IPS-NIHi11 (cell line): Measurements from ENCODE around the gene DEPDC7.
"Not testable (repeated sequence)": the region's sequence is repeated elsewhere in the genome, so short reads cannot be mapped to it uniquely, and the experiment has no call there.

Experiments
- DNase-seq: peaks from one replicate; pipeline ENCODE4 v3.0.0; 2012; ENCODE audit warnings: mixed read lengths, low spot score

Gene DEPDC7

DNA sequence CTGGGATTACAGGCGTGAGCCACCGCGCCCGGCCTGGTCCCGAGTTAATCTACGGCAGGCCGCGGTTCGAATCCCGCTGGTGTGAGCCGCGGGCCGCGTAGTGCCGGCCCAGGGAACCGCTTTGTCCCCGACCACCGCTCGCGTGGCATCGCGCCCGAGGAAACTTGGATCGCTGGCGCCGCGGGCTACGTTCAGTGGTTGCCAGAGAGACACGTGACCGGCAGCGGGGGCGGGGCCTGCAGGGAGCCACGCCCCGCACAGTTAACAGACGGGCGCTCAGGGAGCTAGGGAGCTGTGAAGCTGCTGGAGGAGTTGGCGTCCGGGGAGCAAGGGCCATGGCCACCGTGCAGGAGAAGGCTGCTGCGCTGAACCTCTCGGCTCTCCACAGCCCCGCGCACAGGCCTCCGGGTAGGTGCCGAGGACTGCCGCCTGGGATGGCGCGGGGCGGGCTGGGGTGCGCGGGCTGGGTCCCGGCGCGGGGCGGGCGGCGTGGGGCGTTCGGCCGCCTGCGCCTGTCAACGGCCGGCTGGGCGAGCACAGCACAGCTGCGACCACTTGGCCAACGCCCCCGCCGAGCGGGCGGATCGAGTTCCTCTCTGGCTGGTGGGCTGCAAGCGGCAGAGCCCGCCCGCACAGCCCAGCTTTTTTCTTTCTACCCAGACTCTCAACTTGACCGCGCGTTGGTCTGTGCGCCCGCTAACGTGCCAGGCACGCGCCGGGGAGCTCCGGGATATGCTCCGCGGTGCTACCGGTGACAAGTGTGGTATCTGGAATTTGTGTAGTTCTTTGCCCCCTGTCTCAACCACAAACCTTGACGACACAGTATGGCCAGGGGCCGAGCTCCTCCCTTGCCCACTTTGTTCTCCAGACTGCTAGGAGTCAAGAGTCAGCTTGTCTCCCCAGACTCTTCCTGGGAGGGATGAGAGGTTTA, at the start of gene DEPDC7:
Gene DEPDC7 (plus strand): TSS at position 258 of the 931 bp plus-strand sequence. CDS start 78 bp downstream, at position 336.
- DNase-seq: peak; percentile 97

DNA sequence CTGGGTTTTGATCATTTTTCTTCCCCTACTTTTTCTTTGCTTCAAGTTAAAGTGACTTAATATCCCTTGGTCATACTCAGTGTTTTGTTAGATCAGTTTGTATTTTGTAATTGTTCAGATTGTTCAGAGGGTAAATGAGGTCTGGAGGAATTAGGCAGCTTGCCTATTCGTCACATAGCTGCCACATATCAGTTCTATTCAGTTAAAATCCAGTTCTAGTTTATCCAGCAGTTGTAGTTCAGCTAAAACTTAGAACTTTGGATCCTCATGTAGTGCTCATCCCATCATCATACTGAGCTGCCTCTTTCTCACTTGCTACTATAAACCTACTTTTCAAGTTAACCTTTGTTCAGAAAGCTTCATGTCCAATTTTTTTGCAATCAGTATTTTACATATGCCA, 47.1 kb upstream of the DEPDC7 start:
- no peak for DNase-seq

DNA sequence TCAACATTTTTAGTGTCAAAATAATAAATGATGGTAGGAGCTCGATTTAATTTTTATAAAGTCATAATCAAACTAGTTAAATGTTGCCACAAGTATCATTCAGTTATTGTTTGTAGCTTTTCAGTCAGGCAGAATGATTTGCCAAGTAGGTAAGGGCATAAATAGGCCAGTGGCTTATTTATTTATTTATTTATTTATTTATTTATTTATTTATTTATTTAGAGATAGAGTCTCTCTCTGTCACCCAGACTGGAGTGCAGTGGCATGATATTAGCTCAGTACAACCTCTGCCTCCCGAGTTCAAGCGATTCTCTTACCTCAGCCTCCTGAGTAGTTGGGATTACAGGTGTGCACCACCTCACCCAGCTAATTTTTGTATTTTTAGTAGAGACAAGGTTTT, 43.4 kb upstream of the DEPDC7 start:
- DNase-seq: not testable (repeated sequence)

DNA sequence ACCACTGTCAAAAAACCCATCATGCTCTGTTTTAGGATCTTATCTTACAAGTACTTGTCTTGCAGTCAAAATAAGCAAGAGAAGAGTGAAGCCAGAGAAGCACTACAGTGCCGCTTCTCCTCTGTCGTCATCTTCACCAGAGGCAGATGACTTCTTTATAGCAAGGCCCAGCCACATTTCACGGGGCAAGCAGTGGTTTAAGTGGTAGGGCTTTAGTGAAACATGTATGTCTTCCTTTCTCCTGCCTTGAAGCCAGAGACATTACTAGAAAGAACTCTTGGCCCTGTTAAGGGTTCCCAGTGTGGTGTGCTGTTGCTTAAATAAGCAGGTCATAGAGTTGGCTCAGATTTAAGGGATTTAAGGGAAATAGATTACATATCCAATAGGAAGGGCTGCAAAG, 42.9 kb upstream of the DEPDC7 start:
- no peak for DNase-seq

DNA sequence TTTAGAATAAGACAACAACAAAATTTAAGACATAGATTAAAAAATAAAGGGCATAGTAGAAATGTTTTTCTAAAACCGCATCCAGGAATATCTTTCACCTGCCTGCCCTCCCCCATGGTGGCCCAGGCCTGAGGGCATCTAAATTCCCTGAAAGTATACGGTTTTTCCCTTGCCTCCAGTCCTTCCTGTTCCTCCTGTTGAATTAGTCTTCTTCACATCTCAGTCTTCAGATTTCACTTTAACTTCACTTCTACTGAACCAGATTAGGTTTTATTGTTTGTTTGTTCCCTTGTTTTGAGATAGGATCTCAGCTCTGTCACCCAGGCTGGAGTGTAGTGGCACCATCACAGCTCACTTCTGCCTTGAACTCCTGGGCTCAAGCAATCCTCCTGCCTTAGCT, 33.1 kb upstream of the DEPDC7 start:
- DNase-seq: no peak

DNA sequence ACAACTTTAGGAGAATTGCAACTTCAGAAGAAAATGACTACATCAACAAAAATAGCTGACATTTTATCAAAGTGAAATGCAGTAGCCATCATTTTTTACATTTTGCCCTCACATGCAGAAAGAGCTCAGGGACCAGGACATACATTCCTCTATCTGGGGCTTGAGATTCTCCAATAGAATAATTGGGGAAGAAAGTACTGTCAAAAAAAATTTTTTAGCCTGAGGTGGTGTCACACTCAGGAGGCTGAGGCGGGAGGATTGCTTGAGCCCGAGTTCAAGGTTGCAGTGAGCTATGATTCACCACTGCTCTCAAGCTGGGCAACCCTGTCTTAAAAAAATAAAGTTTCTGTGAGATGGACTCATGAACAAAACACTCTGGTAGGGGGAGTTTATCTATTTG, 32.2 kb upstream of the DEPDC7 start:
- DNase-seq: no peak

DNA sequence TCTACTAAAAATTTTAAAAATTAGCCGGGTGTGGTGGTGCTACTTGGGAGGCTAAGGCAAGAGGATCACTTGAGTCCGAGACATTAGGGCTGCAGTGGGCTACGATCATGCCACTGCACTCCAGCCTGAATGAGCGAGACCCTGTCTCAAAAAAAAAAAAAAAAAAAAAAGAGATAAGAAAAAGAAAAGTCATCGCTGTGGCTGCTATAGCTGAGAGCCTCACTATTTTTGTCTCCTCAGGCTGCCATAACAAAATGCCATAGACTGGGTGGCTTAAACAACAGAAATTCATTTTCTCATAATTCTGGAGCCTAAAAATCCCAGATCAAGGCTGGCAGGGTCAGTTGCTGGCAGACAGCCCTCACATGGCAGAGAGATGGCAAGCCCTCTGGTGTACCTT, 30.1 kb upstream of the DEPDC7 start:
- no peak for DNase-seq

DNA sequence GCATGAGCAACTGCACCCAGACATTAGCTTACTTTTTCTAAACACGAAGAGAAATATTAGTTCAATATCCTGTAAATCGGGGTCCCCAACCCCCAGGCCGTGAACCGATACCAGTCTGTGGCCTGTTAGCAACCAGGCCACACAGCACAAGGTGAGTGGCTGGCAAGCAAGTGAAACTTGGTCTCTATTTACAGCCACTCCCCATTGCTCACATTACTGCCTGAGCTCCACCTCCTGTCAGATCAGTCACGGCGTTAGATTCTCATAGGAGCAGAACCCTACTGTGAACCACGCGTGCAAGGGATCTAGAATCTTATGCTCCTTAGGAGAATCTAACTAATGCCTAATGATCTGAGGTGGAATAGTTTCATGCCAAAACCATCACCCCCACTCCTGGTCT, 27.8 kb upstream of the DEPDC7 start:
- no peak for DNase-seq

DNA sequence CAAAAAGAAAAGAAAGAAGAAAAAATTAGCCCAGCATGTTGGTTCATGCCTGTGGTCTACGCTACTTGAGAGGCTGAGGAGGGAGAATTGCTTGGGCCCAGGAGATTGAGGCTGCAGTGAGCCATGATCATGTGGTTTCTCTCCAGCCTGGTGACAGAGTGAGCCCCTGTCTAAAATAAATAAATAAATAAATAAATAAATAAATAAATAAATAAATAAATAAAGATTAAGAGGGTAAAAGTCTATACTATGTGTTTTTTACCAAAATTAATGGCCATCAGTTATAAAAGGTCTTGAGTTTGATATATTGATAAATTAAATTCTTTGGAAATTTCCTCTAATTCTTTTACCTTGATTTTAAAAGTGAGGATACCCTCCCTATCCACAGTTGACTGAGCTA, 25.2 kb upstream of the DEPDC7 start:
- DNase-seq: no peak

DNA sequence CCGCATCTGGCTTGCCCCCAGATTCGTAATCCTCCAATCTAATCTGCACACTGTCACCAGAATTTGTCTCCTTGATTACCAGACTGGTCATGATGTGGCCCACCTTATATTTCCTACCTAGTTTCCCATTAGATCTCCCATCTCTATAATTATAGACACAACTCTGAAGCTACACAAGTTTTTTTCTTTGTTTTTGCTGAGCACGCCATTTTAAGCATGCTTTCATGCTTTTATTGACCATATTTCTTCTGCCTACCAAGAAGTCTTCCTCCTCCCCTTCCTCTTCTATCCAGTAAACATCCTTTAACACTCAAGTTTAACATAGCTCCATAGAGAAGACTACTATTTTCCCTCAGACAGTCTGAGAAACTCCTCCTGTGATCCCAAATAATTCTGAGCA, 24.3 kb upstream of the DEPDC7 start:
- no peak for DNase-seq

DNA sequence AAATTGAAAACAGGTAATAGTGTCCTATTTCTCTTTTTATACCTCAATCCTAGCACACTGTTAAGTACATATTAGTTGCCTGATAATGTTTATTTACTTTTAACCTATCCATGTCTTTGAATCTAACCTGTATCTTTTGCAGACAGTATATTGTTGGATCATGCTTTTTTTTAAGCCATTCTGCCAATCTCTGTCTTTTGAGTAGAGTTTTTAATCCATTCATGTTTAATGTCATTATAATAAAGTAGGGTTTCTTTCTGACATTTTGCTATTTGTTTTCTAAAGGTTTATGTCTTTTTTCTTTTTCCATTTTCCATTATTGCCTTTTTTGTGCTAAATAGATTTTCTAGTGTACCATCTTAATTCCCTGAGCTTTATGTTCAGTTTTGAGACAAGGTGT, 23.8 kb upstream of the DEPDC7 start:
- no peak for DNase-seq

DNA sequence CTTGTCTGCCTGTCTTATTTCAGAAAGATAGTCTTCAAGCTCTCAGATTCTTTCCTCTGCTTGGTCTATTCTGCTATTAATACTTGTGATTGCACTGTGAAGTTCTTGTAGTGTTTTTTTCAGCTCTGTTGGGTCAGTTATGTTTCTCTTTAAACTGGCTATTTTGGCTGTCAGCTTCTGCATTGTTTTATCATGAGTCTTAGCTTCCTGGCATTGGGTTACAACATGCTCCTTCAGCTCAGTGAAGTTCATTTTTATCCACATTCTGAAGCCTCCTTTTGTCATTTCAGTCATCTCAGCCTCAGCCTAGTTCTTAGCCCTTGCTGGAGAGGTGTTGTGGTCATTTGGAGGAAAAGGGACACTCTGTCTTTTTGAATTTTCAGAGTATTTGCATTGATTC, 15.5 kb upstream of the DEPDC7 start:
- no peak for DNase-seq

DNA sequence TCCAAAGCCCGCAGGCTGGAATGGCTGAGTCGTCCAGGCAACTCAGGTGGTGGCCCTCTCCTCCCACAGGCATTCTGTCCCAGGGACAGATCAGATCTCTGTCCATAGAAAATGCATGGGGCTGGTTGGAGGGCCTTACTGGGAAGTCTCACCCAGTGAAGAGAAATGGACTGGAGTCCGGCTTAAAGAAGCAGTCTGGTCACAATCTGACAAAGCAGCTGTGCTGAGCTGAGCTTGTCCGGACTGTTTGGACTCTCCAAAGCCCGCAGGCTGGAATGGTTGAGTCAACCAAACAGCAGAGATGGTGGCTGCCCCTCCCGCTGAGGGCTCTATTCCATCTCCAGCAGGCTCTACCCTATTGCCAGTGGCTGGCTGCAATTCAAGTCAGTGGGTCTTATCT, 14.4 kb upstream of the DEPDC7 start:
- no peak for DNase-seq

DNA sequence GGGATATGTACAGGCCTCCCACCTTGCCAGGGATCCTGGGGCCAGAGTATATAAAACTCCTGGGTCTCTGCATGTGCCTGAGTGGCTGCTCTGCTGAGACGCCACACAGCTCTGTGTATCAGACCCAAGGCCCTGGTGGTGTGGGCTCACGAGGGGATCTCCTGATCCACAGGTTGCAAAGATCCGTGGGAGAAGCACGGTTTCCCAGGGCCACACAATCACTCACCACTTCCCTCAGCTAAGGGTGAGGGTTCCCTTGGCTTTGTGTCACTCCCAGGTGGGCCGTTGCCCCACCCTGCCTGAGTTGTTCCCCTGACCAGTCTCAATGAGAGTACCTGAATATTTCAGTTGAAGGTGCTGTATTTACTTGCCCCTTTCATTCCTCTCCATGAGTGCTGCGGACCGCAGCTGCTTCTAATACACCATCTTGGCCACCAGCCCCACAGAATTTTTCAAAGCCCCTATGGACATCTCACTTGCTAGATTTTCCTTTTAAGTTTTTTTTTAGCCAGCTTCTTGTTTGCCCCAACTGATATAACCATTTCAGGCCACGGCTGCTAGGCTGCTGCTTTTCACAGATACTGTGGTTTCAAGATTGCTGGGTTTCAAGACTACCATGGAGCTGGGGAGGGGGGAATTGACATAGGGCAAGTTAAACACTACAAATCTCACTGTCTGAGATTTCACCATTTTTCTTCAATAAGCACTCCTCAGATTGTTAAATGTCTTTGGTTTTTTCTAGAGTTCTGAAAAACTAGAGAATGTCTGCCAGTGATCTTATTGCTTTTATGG, 13.7 kb upstream of the DEPDC7 start:
- DNase-seq: no peak

DNA sequence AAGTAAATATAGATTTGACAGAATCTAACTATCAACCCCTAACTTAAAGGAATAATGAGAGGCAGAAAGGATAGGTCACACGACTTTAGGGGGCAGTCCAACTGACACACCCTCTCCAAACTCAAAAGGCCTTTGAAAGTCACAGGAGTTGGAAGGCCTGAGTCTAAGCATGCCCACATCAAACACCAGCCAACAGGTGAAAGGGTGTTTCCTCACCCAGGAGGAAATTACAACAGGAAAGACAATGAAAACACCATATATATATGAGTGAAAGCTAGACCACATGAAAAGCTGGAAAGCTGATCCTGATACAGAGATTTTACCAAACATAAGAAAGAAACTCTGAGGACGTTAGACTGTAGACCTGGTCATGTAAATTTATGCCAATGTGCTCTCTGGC, 10.5 kb upstream of the DEPDC7 start:
- DNase-seq: no peak

DNA sequence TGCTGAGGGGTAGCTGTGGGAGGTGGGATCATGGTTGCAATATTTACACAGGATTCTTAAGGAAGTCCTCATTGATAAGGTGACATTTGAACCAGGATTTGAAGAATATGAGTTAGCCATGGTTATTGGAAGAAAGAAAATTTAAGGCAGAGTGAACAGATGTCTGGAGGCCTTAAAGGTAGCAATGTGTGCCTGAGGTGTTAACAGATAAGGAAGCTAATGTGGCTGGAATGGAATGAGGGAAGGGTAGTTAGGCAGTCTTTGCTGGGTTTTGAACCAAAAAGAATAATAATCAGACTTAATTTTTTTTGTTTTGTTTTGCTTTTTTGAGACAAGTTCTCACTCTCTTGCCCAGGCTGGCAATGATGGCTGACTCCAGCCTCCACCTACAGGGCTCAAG, 9.7 kb upstream of the DEPDC7 start:
- no peak for DNase-seq

DNA sequence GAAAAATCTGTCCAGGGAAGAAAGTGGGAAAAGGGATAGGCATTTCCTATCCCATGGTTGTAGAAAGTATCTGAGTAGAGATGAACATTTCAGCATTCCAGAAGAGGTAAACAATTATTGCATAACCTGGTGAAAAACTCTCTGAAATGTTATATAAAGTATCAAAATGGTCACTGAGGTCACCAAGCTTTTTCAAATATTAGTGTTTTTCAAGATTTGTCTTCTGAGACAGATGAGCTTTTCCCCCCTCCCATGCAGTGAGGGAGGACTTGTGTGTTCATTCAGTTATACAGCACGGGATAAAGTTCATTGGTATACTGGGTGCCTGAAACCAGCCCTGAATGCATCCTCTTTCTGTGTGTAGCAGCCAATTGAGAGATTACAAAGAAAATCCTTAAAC, 1.9 kb upstream of the DEPDC7 start:
- no peak for DNase-seq

DNA sequence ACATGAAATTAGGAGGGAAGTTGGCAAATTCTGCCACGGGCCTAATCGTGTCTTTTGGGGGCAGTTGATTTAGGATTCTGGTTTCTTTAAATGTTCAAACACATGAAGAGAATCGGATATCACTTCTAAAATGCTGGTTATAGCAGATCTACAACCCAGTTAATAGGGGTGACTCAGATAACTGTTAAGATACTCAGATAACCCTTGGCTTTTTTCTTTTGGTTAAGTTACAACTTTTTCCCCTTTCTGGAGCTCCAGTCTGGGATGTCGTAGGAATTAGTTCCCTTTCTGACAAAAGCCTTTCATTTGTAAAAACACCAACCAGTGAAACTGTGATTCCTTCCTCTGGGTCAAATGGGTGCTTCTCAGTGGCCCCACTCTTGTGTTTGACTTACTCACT, 976 bp downstream of the DEPDC7 start:
- no peak for DNase-seq

DNA sequence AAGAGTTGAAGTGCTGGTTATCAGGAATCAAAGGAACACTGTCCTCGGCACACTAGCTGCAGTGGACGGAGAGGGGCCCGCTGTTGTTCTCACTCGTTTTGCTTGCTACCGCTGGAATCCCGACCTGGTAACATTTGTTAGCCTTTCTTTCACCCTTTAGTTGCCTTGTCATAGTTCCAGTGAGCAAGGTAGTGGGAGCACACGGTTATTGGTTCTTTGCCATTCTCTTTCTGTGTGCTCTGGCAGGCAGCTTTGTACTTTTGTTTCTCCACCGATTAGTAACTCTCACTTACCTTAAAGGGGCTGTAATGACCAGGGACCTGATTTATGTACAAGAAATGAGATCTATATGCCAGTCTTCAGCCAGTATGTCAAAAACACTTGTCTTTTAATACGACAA, 1.8 kb downstream of the DEPDC7 start:
- DNase-seq: no peak

DNA sequence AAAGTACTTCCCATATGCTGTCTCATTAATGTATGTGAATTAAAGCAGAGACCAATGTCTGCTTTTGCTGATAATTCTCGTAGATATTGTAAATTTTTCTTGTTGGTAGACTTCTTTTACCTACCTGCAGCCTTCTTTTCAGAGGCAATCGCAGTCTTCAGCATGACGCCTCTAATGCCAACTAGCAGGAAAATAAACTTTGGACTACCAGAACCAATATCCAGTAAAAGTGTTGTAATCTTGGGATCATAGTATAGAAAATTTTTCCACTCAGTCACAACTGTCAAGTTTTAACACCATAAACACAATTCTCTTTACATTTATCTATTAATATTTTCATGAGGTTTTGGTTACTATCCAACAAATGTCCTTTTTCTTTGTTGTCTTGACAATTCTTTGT, 2.3 kb downstream of the DEPDC7 start:
- no peak for DNase-seq

DNA sequence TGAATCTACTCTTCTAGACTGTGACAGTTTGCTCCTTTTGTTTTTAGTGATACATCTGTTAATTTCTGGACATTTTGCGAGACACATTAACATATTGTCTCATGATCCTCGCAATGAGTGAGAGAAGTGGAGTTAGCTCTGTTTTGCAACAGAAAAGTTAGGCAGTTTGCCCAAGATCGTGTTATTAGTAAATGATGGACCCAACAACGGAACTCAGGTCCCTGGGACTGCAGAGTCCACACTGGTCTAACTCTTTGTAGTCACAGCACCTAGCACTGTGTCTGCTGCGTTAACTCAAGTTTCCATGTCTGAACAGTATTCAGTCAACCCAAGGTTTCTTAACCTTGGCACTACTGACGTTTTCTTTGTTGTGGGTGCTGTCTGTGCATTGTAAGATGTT, 3.2 kb downstream of the DEPDC7 start:
- no peak for DNase-seq

DNA sequence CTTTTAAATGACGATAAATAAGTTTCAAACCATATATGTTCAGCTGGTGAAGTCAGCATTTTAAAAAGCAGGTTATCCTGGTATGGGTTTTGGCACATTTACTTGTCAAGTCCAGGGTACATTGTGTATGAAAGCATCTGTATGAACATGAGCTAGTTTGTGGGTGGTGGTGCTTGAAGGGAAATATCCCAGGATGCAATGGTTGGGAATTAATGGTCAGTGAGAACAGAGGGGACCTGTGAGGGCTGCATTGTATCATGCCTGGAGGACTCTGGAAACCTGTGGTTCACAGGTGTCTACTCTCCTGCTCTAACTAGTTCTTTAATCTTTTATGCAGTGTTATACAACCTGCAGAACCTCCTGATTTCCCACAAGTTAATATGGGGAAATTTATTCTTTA, 5.8 kb downstream of the DEPDC7 start:
- no peak for DNase-seq

DNA sequence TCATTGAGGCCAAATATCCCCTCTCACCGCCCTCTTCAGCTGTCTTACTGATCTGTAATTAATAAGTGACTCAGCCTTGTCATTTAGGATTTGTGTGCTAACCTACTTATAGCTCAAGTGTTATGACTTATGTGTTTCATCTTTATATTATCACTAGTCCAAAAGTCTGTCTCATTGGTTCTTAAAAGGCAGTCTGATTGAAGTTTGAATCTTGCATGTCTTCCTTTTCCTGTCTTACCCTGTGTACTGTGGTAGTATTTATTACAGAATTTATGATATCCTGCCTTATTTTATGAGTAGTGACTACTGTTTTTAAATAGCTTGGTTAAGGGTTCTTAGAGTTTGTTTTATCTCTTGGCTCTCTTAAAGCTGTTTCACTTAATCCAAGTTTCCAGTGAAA, 6.3 kb downstream of the DEPDC7 start:
- no peak for DNase-seq
